ENCODE results near the gene FAM234A.
"Not testable (repeated sequence)": the region's sequence is repeated elsewhere in the genome, so short reads cannot be mapped to it uniquely, and the experiment has no call there.

Gene FAM234A

DNA sequence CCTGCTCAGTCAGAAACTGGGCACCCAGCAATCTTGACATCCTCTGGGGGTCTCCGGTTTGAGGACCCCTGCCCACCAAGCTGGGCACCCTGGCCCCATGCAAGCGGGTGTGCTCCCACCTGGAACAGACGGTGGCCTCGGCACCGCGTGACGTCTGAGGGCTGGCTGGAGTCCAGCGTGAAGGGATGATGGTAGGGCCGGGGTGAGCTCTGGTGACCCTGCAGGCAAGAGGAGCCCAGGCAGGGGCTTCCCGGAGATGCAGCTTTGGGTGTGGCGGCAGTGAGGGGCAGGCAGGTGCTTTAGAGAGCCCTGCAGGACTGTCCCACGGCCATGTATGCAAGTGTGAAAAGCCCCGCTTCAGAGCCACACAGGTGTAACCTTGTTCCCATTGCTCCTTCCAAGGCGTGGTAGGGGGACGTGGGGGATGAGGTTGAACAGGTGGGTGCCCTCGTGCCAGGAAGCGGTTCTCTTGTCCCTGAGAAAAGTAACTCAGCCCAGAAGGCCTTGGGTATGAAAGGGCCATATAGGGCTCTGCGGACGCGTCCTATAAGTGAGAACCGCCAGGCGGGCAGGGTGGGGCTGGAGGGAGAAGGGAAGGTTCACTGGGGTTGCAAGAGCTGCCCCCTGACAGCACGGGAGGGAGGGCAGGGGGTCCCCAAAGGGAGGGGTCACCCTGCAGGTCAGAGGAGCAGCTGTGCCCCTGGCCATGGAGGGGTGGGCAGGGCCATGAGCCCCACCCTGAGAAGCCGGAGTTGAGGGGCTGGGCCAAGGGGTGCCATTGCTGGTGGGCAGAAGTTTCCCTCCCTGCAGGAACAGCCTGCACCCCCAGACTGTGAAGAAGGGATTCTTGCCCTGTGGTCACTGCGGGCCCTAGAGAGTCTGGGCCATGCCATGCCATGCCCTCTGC lies 31.9 kb downstream of the FAM234A start:
- DNase-seq: no peak

DNA sequence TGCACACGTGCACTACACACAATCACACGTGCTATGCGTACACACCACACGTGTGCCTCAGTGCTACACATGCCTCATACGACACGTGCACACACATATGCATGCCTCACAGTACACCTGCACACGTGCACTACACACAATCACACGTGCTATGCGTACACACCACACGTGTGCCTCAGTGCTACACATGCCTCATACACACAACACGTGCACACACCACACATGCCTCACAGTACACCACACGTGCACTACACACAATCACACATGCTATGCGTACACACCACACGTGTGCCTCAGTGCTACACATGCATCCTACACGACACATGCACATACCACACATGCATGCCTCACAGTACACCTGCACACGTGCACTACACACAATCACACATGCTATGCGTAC lies 32.9 kb downstream of the FAM234A start:
- DNase-seq: not testable (repeated sequence)

DNA sequence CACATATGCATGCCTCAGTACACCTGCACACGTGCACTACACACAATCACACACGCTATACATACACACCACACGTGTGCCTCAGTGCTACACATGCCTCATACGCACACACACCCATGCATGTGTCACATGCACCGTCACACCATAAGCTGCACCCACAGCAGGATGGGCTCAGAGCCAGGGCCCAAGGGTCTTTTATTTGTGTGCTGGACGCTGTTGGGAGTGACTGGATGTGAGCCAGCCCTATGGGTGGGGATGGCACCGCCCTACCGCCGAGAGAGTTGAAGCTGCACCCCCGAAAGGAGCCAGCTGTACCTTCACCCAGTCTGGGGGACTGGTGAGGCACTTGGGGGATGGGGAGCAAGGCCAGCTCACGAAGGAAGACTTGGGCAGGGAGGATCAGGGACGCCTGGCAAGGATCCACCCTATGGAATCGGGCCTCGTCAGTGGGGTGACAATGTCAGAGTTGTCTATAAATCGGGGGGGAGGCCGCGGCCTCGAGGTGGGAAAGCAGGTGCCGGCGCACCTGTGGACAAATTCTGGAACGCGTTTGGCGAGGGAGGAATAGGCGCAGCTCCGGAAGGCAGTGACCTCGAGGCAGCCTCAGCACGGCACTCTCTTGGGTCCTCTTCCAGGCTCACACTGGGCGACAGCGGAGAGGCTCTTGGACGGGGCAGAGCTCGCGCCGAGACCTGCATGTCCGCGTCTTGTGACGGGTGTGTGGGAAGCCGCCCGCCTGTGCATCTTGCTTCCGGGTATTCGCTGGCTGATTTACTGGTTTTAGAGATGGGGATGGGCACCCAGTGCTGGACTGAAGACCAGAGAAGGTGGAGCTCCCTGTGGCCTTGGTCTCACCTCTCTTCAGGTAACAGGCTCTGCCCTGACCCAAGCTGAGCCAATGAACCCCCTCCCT lies 33.8 kb downstream of the FAM234A start:
- DNase-seq: no peak

DNA sequence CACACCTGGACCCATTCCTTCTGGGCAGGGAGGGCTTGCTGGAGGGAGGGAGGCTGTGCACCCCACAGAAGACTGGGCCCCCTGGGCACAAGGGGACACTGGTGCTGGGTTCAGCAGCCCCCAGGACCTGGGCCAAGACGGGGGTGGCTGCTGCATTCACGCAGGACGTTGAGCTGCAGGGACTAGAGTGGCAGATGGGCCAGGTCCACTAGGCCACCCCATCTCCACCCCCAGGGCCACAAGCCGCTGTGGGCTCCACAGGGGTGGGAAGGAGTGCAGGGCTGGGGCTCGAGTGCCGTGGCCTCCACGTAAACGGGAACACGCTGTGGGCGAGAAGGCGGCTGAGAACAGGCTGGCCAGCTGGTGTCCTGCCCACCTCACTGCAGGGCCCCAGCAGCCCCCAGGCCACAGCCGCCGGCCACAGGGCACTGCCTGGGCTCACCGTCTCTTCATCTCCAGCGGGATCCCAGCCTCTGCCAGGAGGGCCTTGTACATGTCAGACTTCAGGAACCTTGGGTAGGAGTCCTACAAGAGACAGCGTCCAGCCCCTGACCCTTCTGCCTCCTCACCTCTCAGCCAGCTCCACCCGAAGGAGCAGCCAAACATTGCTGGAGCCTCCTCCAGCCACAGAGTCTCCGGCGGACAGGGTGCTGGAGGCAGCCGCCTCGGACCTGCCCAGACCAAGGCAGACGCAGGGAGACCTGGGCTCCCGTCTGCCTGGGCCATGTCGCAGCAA lies 34.6 kb downstream of the FAM234A start:
- DNase-seq: no peak

DNA sequence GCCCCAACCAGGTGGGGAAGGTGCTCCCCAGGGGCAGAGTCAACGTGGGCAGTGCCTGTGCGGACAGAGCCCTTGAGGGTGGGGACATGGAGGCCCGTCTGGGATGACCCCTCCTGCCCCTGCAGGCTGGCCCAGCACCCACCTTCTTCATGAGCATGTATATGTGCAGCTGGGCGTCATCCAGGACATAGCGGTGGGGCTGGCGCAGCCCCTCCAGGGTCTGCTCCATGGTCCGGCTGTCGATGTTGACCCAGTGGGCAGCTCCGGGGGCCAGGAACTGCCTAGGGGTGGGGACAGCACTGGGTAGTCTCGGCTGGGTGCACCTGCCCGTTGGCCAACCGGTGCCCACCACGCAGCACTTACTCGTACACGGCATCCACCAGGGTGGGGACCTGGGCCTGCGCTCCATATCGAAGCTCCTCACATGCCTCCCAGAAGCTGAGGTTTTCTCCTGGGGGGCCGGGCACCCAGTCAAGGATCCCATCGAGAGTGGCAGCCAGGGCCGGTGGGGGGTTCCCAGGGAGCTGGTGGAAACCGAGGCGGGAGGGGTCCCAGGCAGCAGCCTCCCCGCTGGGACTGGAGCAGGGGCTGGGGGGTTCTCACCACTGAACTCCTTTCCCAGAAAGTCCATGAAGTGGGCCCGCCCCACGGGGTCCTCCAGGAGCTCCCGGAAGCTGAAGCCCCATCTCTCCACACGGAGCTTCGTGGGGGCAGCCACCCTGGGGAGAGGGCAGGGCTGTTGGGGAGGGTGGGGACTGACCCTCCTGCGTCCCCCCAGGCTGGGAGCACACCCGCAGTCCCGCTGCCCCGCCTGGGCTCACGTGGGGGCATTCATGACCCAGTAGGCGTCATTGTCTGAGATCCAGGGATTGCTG lies 36.0 kb downstream of the FAM234A start:
- no peak for DNase-seq

DNA sequence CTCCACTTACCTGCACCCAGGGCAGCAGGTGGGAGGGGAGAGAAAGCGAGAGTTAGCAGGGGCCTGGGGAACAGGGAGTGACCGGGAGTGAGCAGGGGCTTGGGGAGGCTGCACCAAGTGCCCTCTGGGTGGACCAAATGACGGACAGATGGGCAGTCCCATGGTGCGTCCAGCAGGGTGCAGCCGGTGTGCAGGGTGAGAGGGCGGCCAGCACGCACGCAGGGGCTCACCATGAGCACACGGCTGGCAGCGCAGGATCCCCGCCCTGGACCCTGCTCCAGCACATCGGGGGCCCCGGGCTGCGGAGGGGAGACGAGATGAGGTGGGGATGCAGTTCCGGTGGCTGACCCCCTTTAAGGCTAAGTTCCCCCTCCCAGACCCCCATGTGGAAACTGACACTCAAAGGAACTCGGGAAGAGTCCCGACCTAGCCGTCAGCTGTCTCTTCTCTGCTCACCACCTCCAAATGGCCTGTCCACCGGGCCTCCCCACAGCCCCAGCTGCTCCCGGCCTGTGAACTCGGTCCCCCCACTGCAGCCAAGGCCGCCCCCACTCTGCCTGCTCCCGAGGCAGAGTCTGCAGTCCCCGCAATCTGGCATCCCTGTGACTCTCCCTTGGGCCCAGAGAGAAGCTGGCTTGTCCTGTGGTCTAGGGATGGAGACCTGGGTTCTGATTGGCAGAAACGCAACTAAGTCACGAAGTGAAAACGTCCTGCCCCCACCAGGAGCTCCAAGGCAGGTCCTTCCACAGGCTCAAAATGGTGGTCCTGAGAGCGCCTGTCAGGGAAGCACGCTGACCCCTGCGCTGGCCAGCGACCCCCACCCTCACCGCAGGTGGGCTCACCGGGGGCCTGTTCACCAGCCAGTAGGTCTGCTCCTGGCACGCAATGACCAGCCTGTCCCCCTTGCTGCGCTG lies 38.3 kb downstream of the FAM234A start:
- no peak for DNase-seq

DNA sequence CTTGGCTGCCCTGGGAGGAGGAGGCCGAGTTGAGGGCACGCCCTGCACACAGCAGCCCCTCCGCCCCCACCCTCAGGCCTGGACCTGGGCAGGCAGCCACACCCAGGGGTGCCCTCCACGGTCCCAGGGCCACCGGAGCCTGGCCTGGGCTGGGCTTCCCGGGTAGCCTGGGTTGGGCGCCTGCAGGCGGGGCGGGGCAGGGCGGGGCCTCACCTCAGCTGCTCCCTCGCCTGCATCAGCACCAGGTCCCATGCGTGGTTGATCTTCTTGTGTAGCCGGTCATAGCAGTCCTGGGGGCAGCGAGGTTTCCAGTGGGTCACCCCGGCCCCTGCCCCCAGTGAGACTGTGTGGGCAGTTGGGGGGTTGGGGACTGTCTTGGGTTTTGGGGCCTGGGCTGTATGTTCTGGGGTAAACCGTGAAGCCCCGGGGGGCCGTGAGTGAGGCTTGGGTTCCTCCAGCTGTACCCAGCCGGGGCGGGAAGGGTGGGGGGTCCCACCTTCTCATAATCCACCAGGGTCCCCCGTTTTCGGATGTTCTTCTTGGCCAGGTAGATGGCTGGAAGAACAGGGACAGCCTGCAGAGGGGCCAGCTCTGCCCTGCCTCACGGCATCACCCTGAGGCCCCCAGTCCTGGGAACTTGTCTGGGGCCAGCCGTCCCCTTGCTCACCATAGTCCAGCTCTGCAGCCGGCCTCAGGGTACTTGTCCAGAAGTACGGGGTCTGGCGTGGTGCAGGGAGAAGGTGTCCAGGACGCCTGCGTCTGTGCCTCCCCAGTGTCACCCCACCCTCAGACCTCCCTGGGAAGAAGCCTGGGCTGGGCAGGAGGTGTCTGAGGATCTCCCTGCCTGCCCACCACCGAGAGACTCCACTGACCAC lies 39.2 kb downstream of the FAM234A start:
- no peak for DNase-seq

DNA sequence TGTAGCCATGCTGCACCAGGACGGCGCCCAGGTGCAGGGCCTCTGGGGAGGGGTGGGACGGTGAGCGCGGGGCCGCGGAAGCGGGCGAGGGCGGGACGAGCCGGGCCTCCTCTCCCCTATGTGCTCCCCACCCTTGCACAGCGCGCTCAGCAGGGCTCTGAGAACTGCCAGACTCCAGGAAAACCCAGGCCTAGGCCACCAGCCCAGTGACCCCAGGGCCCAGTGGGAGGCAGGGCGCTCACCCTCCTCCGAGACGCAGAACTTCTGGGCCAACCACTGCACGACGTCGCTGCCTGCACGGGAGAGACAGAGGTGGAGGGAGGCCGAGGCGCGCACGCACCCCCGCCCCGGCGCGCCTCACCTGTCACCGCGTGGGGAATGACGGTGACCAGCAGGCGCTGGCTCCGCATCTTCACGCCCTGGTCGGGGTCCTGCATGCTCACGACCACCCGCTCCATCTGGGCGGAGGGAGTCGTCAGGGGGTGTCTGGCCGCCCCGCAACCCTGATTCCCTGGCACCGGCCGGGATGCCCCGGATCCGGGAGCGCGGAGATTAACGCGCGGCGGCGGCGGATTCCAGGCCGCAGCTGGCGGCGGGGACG lies 40.5 kb downstream of the FAM234A start:
- no peak for DNase-seq

DNA sequence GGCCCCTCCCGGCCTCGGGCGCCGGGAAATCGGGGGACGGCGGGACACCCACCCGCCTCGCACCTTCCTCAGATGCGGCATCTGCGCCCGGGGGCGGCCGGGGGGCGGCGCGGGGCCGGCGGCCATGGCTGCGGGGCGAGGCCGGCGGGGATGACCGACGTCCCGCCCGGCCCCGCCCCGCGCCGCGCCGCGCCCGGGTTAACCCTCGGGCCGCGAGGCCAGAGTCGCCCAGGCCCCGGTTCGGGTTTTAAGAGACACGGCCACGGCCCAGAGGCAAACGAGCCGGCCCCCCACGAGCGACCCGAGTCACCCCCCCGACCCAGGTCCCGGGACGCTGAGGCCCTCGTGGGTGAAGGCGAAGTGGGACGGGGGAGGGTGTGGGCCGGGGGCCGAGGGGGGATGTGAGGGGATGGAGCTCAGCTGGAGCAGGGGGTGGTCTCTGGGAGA lies 41.2 kb downstream of the FAM234A start, which contains the start of gene RGS11:
Gene RGS11, minus strand, starts transcription at position 159 of the 447 bp plus-strand sequence. Its CDS starts 33 bp downstream, at position 126.
- DNase-seq: no peak

DNA sequence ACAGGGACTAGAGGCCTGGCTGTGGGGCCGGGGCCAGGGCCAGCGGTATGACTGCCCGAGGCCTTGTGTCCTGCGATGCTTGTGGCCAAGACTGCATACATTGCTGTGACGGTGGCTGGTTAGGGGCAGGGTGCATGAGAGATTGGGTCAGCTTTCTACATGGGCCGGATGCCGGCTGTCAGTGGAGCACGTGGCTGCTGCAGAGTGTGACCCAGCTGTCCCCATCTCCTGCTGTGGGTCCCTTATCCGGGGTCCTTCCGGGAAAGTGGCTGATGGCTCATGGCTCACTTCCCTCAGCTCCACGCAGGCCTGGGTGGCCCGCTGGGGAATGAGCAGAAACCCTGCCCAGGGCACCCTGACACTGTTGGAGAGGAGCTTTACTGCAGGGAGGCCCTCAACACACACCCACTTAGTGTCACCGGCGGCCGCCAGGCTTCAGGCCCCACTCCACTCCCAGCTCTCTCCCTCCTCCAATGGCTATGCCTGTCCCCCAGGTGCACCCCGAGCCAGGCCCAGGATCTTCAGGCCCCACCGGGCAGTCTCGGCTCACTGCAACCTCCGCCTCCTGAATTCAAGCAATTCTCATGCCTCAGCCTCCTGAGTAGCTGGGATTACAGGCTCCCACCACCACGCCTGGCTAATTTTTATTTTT lies 41.9 kb downstream of the FAM234A start:
- no peak for DNase-seq

DNA sequence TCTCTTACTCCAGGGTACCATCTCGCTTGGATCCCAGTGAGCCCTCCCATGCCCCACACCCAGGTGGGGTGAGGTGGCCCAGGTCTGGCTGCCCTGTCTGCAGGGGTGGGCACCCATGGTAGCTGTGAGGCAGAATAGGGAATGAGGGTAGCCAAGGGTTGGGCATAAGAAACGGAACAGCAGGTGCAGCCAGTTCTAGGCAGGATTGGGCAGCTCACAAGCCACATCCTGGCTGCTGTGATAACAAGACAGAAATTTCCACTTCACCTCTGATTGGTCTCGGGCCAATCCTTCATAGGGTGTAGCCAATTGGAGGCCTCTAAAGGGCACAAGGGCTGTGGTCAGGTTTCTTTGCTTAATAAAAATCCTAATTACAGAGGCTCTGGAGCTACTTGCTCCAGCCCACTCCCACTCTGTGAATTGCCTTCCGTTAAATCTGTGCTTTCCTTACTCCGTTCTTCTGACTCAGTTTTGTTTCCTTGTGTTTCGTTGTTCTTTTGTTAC lies 44.3 kb downstream of the FAM234A start:
- no peak for DNase-seq

DNA sequence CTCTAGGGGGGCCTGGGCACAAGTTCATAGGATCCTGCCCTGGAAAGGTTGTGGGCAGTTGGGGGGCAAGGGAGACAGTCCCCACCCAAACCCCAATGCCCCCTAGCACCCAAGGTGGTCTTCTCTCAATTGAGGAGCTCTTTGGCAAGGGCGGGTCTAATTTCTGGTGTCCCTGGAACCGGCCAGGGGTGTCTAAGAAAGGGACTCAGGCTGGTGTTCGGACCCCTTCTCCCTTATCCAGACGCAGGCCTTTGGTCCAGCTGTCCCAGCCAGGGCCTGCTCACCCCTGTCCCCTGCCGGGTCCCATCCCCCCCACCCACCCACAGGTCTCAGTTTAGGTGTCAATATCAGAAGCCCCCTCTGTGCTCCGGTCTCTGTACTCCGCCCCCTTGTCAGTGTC lies 44.9 kb downstream of the FAM234A start:
- no peak for DNase-seq

DNA sequence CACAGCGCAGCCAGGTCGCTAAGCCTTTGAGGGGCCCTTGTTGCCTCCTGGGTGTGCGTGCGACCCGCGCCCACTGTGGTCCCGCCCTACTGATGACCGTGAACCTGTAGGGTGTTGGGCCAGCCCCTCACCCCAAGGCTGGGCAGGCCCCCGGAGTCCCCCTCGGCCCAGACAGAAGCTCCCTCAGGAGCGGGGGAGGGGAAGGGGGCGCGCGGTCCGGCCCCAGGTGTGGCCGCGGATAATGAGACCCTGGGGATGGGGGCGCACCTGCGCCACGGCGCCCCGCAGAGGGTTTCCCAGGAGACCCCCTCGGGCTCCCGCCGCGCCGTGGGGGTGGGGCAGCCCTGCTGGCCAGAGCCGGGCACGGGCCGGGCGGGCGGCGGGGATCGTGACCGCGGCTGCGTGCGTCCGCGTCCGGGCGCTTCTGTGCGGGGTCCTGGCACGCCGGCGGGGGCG lies 45.4 kb downstream of the FAM234A start:
- no peak for DNase-seq

DNA sequence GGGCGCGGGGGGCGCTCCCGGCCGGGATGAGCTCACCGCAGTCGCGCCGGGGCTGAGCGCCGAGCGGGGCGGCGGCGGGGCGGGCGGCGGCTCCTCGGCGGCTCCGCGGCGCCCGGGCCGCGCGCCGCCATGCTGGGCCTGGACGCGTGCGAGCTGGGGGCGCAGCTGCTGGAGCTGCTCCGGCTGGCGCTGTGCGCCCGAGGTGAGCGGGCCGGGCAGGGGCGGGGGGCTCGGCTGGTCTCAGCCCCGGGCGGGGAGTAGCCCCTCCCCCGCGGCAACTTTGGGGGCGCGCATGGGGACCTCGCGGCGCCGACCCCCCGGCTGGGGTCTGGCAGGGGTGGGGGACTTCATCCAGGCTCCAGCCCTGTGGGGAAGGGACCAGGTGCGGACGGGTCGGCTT lies 45.9 kb downstream of the FAM234A start, which contains the start of gene ARHGDIG:
Gene ARHGDIG, plus strand, starts transcription at position 40 of the 400 bp plus-strand sequence. Its CDS starts 90 bp downstream, at position 130.
- DNase-seq: no peak

DNA sequence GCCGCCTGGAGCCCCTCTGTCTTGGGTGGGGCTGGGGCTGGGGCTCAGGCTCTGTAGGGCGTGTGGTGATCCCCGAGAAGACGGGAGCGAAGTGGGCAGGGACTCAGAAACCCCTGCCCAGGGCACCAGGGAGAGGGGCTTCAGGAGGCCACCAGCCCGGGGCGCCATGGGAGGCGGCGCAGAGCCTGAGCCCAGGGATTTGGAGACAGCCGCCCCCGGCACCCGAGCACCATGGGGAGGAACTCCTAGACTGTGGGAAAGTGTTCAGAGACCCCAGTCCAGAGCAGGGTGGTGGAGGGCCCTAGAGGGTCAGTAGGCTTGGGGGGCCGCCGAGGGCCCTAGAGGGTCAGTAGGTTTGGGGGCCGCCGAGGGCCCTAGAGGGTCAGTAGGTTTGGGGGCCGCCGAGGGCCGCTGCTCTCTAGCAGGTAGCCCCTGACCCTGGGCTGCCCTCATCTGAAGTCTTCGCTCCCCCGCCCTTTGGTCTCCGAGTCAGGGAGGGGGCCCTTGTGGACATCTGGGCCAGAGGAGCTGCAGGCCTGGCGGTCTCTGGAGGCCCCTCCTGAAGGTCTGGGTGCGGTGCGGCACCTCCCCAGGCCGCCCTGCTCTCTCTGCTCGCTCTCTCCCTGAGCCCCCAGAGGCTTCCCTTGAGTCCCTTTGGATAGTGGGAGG lies 46.5 kb downstream of the FAM234A start:
- DNase-seq: no peak

DNA sequence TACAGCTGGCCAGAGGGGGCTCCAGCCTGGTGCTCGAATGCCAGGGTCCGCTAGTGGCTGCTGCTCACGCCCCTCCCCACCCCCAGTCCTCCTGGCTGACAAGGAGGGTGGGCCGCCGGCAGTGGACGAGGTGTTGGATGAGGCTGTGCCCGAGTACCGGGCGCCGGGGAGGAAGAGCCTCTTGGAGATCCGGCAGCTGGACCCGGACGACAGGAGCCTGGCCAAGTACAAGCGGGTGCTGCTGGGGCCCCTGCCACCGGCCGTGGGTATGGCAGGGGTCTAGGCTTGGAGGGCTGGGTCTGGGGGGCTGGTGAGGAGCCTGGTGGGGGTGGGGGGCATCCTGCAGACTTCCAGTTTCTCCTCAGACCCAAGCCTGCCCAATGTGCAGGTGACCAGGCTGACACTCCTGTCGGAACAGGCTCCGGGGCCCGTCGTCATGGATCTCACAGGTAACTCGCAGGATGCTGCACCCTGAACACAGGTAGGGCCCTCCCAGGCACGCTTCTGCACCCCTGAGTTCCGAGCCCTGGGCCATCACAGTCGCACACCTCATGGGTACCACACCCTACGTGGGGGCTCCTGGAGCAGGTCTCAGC lies 47.1 kb downstream of the FAM234A start:
- no peak for DNase-seq

DNA sequence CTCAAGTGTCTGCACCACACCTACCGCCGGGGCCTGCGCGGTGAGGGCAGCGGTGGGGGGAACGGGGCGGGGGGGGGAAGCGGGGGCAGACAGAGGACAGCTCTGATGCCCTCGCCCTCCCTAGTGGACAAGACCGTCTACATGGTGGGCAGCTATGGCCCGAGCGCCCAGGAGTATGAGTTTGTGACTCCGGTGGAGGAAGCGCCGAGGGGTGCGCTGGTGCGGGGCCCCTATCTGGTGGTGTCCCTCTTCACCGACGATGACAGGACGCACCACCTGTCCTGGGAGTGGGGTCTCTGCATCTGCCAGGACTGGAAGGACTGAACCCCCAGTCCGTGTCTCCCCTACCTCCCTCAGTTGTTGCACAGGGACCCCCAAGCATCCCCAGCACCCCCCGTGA lies 47.9 kb downstream of the FAM234A start:
- no peak for DNase-seq

Data from bone marrow (tissue), 2 donors.